MM.1S (cell line): ENCODE results near the gene EPHA6.

Experiments
- DNase-seq: peaks from one replicate; pipeline ENCODE4 v3.0.0-alpha.2; 2015
- H2AFZ ChIP-seq: fragments of 300-600 bp; sonication (generic); 2 replicates; pipeline ENCODE4 v1.6.0; 2016; ENCODE audit warnings: antibody characterized with exemption, low read length
- H3F3A ChIP-seq: fragments of 300-600 bp; sonication (generic); 2 replicates; pipeline ENCODE4 v1.6.1; 2016; ENCODE audit warnings: mild to moderate bottlenecking, antibody characterized with exemption, low read length, moderate library complexity, mixed read lengths; ENCODE audit not compliant: insufficient read depth
- H3K27ac ChIP-seq: fragments of 300-600 bp; sonication (generic); 2 replicates; pipeline ENCODE4 v1.5.1; 2016; ENCODE audit warnings: mild to moderate bottlenecking, low read length
- H3K27me3 ChIP-seq: fragments of 300-600 bp; sonication (generic); replicated peaks from 2 replicates; pipeline ENCODE4 v1.6.0; 2016; ENCODE audit warnings: low read length; ENCODE audit not compliant: insufficient read depth
- H3K36me3 ChIP-seq: fragments of 300-600 bp; sonication (generic); replicated peaks from 2 replicates; pipeline ENCODE4 v1.6.1; 2016; ENCODE audit warnings: mild to moderate bottlenecking, low read length, mixed read lengths; ENCODE audit not compliant: insufficient read depth
- H3K4me1 ChIP-seq: fragments of 300-600 bp; sonication (generic); 2 replicates; pipeline ENCODE4 v1.6.1; 2016; ENCODE audit warnings: low read length, mixed read lengths
- H3K4me2 ChIP-seq: fragments of 300-600 bp; sonication (generic); 2 replicates; pipeline ENCODE4 v1.6.0; 2016; ENCODE audit warnings: low read depth, low read length
- H3K4me3 ChIP-seq: fragments of 300-600 bp; sonication (generic); 2 replicates; pipeline ENCODE4 v1.5.1; 2016; ENCODE audit warnings: low read length, mixed read lengths
- H3K79me2 ChIP-seq: fragments of 300-600 bp; sonication (generic); 2 replicates; pipeline ENCODE4 v1.6.1; 2016; ENCODE audit warnings: mixed run types, low read length, mixed read lengths
- H3K9ac ChIP-seq: fragments of 300-600 bp; sonication (generic); 2 replicates; pipeline ENCODE4 v1.6.1; 2016; ENCODE audit warnings: low read length, mixed read lengths
- H3K9me2 ChIP-seq: fragments of 300-600 bp; sonication (generic); replicated peaks from 2 replicates; pipeline ENCODE4 v1.6.1; 2016; ENCODE audit warnings: mild to moderate bottlenecking, low read length, mixed read lengths; ENCODE audit not compliant: insufficient read depth
- H3K9me3 ChIP-seq: fragments of 300-600 bp; sonication (generic); replicated peaks from 2 replicates; pipeline ENCODE4 v1.6.1; 2016; ENCODE audit warnings: mild to moderate bottlenecking, low read length, mixed read lengths; ENCODE audit not compliant: insufficient read depth
- H4K20me1 ChIP-seq: fragments of 300-600 bp; sonication (generic); 2 replicates; pipeline ENCODE4 v1.6.1; 2016; ENCODE audit warnings: mild to moderate bottlenecking, low read length, moderate library complexity, mixed read lengths; ENCODE audit not compliant: insufficient read depth
- CTCF ChIP-seq: fragments of 300-600 bp; sonication (generic); IDR thresholded peaks from 2 replicates; pipeline ENCODE4 v1.5.1; 2016; ENCODE audit warnings: antibody characterized with exemption, low read length, mixed read lengths
- EZH2 ChIP-seq: fragments of 300-600 bp; sonication (generic); optimal IDR thresholded peaks from 2 replicates; pipeline ENCODE3; 2017; ENCODE audit warnings: low read depth, mild to moderate bottlenecking, antibody characterized with exemption, low read length, mixed read lengths
- EZH2phosphoT487 ChIP-seq: fragments of 300-600 bp; sonication (generic); IDR thresholded peaks from 2 replicates; pipeline ENCODE4 v1.6.1; 2018; ENCODE audit warnings: antibody characterized with exemption, low read length

EPHA6 gene

GRCh38 chr3:97692831-97693230 is 878.4 kb downstream of the EPHA6 start:
- H3K36me3 ChIP-seq = no peaks in the 10 kb centered on the region
- TF ChIP-seq EZH2 = no peak
- no peaks in the 10 kb centered on the region; the same call in 1 of the 2 replicates for H3K9me2 ChIP-seq
- H3K9me3 ChIP-seq = no peaks in the 10 kb centered on the region
- H3K9ac ChIP-seq = no peak overlapping the region
- H3F3A ChIP-seq = no peaks in the 10 kb centered on the region
- H3K27ac ChIP-seq = no peak overlapping the region
- no peak overlapping the region for H3K4me3 ChIP-seq
- H2AFZ ChIP-seq = no peak overlapping the region
- no peaks in the 10 kb centered on the region for H3K27me3 ChIP-seq
- no peak for DNase-seq
- H3K79me2 ChIP-seq = no peaks in the 10 kb centered on the region
- no peaks in the 10 kb centered on the region for H3K4me1 ChIP-seq
- H3K4me2 ChIP-seq = no peak overlapping the region
- no peaks in the 10 kb centered on the region for H4K20me1 ChIP-seq

GRCh38 chr3:97694876-97695275 is 880.5 kb downstream of the EPHA6 start:
- no peak overlapping the region for H3K4me2 ChIP-seq
- H3K36me3 ChIP-seq = no peaks in the 10 kb centered on the region
- H4K20me1 ChIP-seq = no peaks in the 10 kb centered on the region
- H3K27me3 ChIP-seq = no peaks in the 10 kb centered on the region
- no peaks in the 10 kb centered on the region; the same call in 1 of the 2 replicates for H3K9me2 ChIP-seq
- H3K27ac ChIP-seq = no peak overlapping the region
- H3K4me1 ChIP-seq = no peaks in the 10 kb centered on the region
- H3K9me3 ChIP-seq = no peaks in the 10 kb centered on the region
- H3F3A ChIP-seq = no peaks in the 10 kb centered on the region
- H3K9ac ChIP-seq = no peak overlapping the region
- H2AFZ ChIP-seq = no peak overlapping the region
- DNase-seq = no peak
- no peak overlapping the region for H3K4me3 ChIP-seq
- no peaks in the 10 kb centered on the region for H3K79me2 ChIP-seq
- TF ChIP-seq EZH2 = no peak
- TF ChIP-seq CTCF = no peak
- no peak for TF ChIP-seq EZH2phosphoT487

GRCh38 chr3:97698691-97699090 is 884.3 kb downstream of the EPHA6 start:
- Histone ChIP-seq H3F3A (no peaks in the 10 kb centered on the region), H4K20me1 (no peaks in the 10 kb centered on the region), H3K4me2 (no peak overlapping the region), H3K36me3 (no peaks in the 10 kb centered on the region), H3K4me3 (no peak overlapping the region), H3K27ac (no peak overlapping the region), H3K9me3 (no peaks in the 10 kb centered on the region), H3K4me1 (no peaks in the 10 kb centered on the region), H2AFZ (no peak overlapping the region), H3K79me2 (no peaks in the 10 kb centered on the region), H3K9me2 (no peaks in the 10 kb centered on the region; the same call in 1 of the 2 replicates), H3K9ac (no peak overlapping the region), H3K27me3 (no peaks in the 10 kb centered on the region)
- no peak for DNase-seq
- TF ChIP-seq EZH2 (no peak), EZH2phosphoT487 (no peak), CTCF (no peak)

- H3K27me3 ChIP-seq = no peaks in the 10 kb centered on the region
- no peaks in the 10 kb centered on the region; the same call in 1 of the 2 replicates for H3K9me2 ChIP-seq
- no peak for DNase-seq
- H3K4me2 ChIP-seq = no peak overlapping the region
- no peaks in the 10 kb centered on the region for H4K20me1 ChIP-seq
- no peaks in the 10 kb centered on the region for H3K4me1 ChIP-seq
- H3K36me3 ChIP-seq = no peaks in the 10 kb centered on the region
- no peak overlapping the region for H2AFZ ChIP-seq
- H3K9ac ChIP-seq = no peak overlapping the region
- no peaks in the 10 kb centered on the region for H3K9me3 ChIP-seq
- H3K27ac ChIP-seq = no peak overlapping the region
- TF ChIP-seq CTCF (no peak), EZH2 (no peak), EZH2phosphoT487 (no peak)
- H3K79me2 ChIP-seq = no peaks in the 10 kb centered on the region
- H3K4me3 ChIP-seq = no peak overlapping the region
- H3F3A ChIP-seq = no peaks in the 10 kb centered on the region
Measured at GRCh38 chr3:97699889-97700288, 885.5 kb downstream of the EPHA6 start.
